Vagina (tissue), 2 donors: ENCODE data around the gene C10orf62. TPM values are rescaled to one million over a fixed set of nuclear protein-coding genes. Genes with fewer than 3 reads are reported as not detected.
A peak's percentile ranks its signal among the peaks of the same experiment; 100 is the strongest.

Source experiments
- DNase-seq, 2 donors: peaks; one replicate each; pipeline ENCODE4 v3.0.0-alpha.2; 2017; ENCODE audit errors: extremely low spot score in 2 of 2
- H3K27ac ChIP-seq: fragments of 200-600 bp; sonication (generic); one replicate; pipeline ENCODE4 v1.5.1; 2019
- H3K27me3 ChIP-seq: fragments of 200-600 bp; sonication (generic); one replicate; pipeline ENCODE4 v1.5.1; 2019
- H3K36me3 ChIP-seq, 2 donors: fragments of 200-600 bp; sonication (generic); one replicate each; pipeline ENCODE4 v1.5.1; 2017 to 2019
- H3K4me1 ChIP-seq: fragments of 200-600 bp; sonication (generic); one replicate; pipeline ENCODE4 v1.5.1; 2019
- H3K4me3 ChIP-seq, 2 donors: fragments of 200-600 bp; sonication (generic); 1 replicate in 1 of 2; 2 replicates in 1 of 2; pipeline ENCODE4 v1.5.1; 2016 to 2019
- H3K9me3 ChIP-seq: fragments of 200-600 bp; sonication (generic); one replicate; pipeline ENCODE4 v1.5.1; 2019
- POLR2A ChIP-seq, 2 donors: fragments of 450-650 bp; IDR thresholded peaks; one replicate each; pipeline ENCODE4 v1.6.1; 2017; ENCODE audit warnings: antibody characterized with exemption in 2 of 2, mild to moderate bottlenecking in 2 of 2, moderate library complexity in 2 of 2
- POLR2AphosphoS5 ChIP-seq, 2 donors: sonication (generic); formaldehyde crosslinking; IDR thresholded peaks; one replicate each; pipeline ENCODE4 v1.9.0; 2017; ENCODE audit warnings: antibody characterized with exemption in 2 of 2, mild to moderate bottlenecking in 2 of 2, low read depth in 1 of 2; ENCODE audit not compliant: insufficient read depth in 1 of 2
- intact Hi-C: fragments of 100-400 bp; cut with DNase I; formaldehyde crosslinking; loops from one replicate; pipeline ENCODE4 v1.15.1; 2023
- total RNA-seq: library from RNA; depleted of rRNA; stranded (reverse); fragments of >200 nt; gene quantifications from one replicate; pipeline ENCODE4 v1.2.3, GENCODE V29; 2016
- TF ChIP-seq, protein P1 (sequence below), 3 experiments: fragments of 450-650 bp in 2 of 3; fragments of 200-600 bp in 1 of 3; sonication (generic) in 1 of 3; IDR thresholded peaks; one replicate each; pipeline ENCODE4 v1.5.1; 2017 to 2019; ENCODE audit warnings: antibody characterized with exemption in 3 of 3, mild to moderate bottlenecking in 2 of 3, moderate library complexity in 2 of 3

The C10orf62 gene
- total RNA-seq, 1 donor from 2014 or later: not detected

DNA sequence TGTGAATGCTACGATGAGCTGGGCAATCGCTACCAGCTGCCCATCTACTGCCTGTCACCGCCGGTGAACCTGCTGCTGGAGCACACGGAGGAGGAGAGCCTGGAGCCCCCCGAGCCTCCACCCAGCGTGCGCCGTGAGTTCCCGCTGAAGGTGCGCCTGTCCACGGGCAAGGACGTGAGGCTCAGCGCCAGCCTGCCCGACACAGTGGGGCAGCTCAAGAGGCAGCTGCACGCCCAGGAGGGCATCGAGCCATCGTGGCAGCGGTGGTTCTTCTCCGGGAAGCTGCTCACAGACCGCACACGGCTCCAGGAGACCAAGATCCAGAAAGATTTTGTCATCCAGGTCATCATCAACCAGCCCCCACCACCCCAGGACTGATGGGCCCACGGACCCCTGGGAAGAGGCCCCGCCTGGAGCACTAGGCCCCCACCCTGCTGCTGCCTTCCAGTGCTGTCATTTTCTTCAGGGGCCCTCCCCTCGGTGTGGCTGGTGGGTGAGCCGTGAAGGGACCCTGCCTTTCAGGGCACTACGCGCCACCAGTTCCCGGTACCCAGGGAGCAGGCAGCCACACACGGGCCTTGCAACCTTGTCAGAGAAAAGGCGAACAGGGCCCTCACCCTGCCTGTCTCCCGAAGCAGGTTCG lies 19.3 kb upstream of the C10orf62 start:
- H3K9me3 ChIP-seq: no peaks in the 10 kb centered on the region
- TF ChIP-seq POLR2AphosphoS5 (IDR thresholded peaks at IDR 0.05; ENCODE audit: insufficient read depth in 1 of 2, low read depth in 1 of 2) (no peak), POLR2A (IDR thresholded peaks at IDR 0.05) (no peak)
- TF ChIP-seq, protein P1, sequence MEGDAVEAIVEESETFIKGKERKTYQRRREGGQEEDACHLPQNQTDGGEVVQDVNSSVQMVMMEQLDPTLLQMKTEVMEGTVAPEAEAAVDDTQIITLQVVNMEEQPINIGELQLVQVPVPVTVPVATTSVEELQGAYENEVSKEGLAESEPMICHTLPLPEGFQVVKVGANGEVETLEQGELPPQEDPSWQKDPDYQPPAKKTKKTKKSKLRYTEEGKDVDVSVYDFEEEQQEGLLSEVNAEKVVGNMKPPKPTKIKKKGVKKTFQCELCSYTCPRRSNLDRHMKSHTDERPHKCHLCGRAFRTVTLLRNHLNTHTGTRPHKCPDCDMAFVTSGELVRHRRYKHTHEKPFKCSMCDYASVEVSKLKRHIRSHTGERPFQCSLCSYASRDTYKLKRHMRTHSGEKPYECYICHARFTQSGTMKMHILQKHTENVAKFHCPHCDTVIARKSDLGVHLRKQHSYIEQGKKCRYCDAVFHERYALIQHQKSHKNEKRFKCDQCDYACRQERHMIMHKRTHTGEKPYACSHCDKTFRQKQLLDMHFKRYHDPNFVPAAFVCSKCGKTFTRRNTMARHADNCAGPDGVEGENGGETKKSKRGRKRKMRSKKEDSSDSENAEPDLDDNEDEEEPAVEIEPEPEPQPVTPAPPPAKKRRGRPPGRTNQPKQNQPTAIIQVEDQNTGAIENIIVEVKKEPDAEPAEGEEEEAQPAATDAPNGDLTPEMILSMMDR (IDR thresholded peaks at IDR 0.05): no peak
- H3K27ac ChIP-seq: peak overlapping the region; percentile 53
- peaks cover 0 to 25% of the 10 kb centered on the region in 2 donors for H3K36me3 ChIP-seq
- H3K4me1 ChIP-seq: peaks cover 41% of the 10 kb centered on the region
- intact Hi-C loops: loop anchor here (5.0 kb wide), 1 partner anchor 42 kb away; no protein-coding TSS in a partner anchor
- H3K4me3 ChIP-seq: no peak overlapping the region
- no peaks in the 10 kb centered on the region for H3K27me3 ChIP-seq
- no peak for DNase-seq

DNA sequence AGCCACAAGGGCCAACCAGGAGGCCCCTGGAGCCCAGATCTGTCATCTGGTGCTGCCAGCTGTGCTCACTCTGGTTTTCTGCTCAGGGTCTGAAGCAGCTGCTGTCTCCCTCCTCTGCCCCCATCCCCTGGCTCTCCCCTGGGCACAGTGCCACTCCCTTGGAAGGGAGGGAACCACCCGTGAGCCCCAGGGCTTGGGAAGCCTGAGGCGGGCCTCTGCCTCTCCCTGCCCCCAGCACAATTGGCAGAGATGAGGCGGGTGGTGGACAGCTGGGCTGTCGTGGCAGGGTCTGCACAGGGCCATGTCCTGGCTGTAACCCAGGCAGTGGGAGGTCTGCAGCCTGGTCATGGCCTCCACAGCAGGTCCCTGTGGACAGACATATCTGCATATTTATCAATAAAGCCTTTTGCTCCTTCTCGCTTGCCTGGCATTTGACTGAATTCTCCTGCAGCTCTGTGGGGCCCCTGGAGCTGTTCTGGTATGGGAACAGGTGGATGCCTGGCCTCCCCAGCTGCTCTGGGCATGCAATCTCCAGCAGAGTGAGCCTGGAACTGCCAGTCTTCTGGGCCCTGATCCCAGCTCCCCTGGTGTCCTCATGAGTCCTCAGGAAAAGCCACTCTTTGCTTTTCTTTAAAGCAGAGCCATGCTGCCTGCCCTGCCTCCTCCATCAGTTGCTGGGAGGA lies 18.6 kb upstream of the C10orf62 start:
- no peaks in the 10 kb centered on the region for H3K27me3 ChIP-seq
- TF ChIP-seq, protein P1 (IDR thresholded peaks at IDR 0.05): no peak
- no peak for TF ChIP-seq POLR2A (IDR thresholded peaks at IDR 0.05)
- no peak for TF ChIP-seq POLR2AphosphoS5 (IDR thresholded peaks at IDR 0.05; ENCODE audit: insufficient read depth in 1 of 2, low read depth in 1 of 2)
- H3K4me1 ChIP-seq: peaks cover 41% of the 10 kb centered on the region
- H3K4me3 ChIP-seq: no peak overlapping the region
- no peaks in the 10 kb centered on the region for H3K9me3 ChIP-seq
- peaks cover 0 to 25% of the 10 kb centered on the region in 2 donors for H3K36me3 ChIP-seq
- no peak for DNase-seq
- intact Hi-C loops: loop anchor here (5.0 kb wide), 1 partner anchor 41 kb away; no protein-coding TSS in a partner anchor
- H3K27ac ChIP-seq: peak overlapping the region; percentile 53

DNA sequence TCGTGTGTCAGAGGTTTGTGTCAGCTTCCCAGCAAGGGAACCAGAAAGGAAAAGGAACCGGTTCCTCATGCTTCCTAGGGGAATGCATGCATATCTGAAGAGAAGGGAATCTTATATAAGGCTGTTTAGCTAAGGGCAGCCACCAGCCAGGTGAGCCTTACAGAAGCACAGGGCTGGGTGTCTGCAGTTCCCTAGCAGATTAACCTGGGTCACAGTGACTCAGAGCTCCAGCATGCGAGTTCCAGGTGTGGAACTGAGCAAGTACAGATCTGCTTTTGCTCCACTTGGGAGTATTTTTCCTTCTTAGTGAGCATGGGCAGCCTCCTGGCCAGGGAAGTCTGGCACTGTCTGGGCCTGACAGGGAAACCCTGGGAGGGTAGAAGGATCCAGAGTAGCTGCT lies 17.9 kb upstream of the C10orf62 start:
- Histone ChIP-seq H3K36me3 (peaks cover 0 to 25% of the 10 kb centered on the region in 2 donors), H3K4me3 (no peak overlapping the region), H3K4me1 (peaks cover 41% of the 10 kb centered on the region), H3K27ac (peak overlapping the region; percentile 57), H3K9me3 (no peaks in the 10 kb centered on the region), H3K27me3 (no peaks in the 10 kb centered on the region)
- intact Hi-C loops: loop anchor here (5.0 kb wide), 1 partner anchor 41 kb away; no protein-coding TSS in a partner anchor
- peak in 1 of 2 donors; percentile 45 for TF ChIP-seq POLR2AphosphoS5 (IDR thresholded peaks at IDR 0.05; ENCODE audit: insufficient read depth in 1 of 2, low read depth in 1 of 2)
- TF ChIP-seq, protein P1 (IDR thresholded peaks at IDR 0.05): no peak
- no peak for TF ChIP-seq POLR2A (IDR thresholded peaks at IDR 0.05)
- no peak for DNase-seq

DNA sequence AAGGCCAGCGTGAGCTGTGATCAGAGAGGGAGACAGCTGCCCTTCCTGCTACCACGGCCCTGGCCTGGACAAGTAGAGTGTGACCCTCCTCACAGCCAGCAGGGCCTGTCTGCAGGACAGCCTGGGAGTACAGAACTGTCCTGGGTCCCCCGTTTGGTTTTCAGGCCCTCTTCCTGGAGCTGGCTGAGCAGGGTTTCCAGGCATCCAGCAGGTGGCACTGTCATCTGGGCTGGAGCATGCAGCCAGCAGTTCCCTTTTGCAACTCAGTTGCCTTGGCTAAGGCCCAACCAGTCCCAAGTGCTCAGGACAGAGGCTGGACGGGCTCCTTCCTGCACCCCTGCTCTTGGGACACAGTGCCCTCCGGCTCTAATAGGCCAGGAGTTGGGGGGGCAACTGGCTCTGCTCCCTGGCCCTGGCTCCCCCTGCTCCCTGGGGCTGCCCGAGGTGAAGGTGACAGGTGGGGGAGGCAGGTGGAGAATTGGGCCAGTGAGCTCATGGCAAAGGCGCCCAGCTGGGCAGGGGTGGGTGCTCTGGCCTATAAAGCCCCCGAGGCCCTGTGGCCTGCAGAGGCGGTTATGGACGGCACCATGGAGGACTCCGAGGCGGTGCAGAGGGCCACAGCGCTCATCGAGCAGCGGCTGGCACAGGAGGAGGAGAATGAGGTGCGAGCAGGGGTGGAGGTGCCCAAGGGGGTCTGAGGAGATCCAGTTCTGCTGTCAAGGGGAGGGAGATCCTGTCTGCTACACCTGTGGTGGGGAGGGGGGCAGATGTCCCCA lies 17.1 kb upstream of the C10orf62 start, which contains the start of gene ANKRD2:
TSS of gene ANKRD2 (plus strand) at position 566 of the 776 bp plus-strand sequence. CDS start at position 576, 10 bp downstream.
- Histone ChIP-seq H3K27me3 (no peaks in the 10 kb centered on the region), H3K27ac (peak within 1 kb of the TSS; percentile 57), H3K4me1 (peaks cover 41% of the 10 kb centered on the region), H3K9me3 (no peaks in the 10 kb centered on the region), H3K4me3 (no peak within 1 kb of the TSS), H3K36me3 (peaks cover 0 to 25% of the 10 kb centered on the region in 2 donors)
- DNase-seq: no peak
- TF ChIP-seq POLR2A (IDR thresholded peaks at IDR 0.05) (no peak), POLR2AphosphoS5 (IDR thresholded peaks at IDR 0.05; ENCODE audit: insufficient read depth in 1 of 2, low read depth in 1 of 2) (peak in 1 of 2 donors; percentile 34)
- TF ChIP-seq, protein P1 (IDR thresholded peaks at IDR 0.05): peak; percentile 36 to 84 (median 79)
- intact Hi-C loops: loop anchor here (5.0 kb wide), 1 partner anchor 40 kb away; no protein-coding TSS in a partner anchor
